GM12878 (cell line): ENCODE data around the gene FBXL17. TPM values are rescaled to one million over a fixed set of nuclear protein-coding genes. Genes with fewer than 3 reads are reported as not detected.

Source experiments
- ATAC-seq: fragments of 200-7000 bp; cut with Tn5 transposase; 3 replicates; pipeline ENCODE4 v1.9.1; 2020; ENCODE audit warnings: mild to moderate bottlenecking, moderate library complexity
- BruUV-seq: library from RNA; stranded (reverse); fragments of 400-500 nt; replicated peaks from 2 replicates; lab custom pipeline; 2021; lab: Mats Ljungman, UMichigan
- CTCF ChIA-PET: fragments of 300-600 bp; sonication (Branson Sonifier 250); formaldehyde crosslinking; extraction: SDS; loops from one replicate; lab custom pipeline; 2021; ENCODE audit warnings: inconsistent platforms; lab: Yijun Ruan, JAX
- POLR2A ChIA-PET: fragments of 350-600 bp; formaldehyde crosslinking; extraction: SDS; loops from one replicate; lab custom pipeline; 2021; ENCODE audit warnings: inconsistent platforms; lab: Charles Lee
- RAD21 ChIA-PET: fragments of 300-600 bp; sonication (Branson Sonifier 250); formaldehyde crosslinking; loops from one replicate; lab custom pipeline; 2023; ENCODE audit warnings: antibody characterized with exemption; ENCODE audit not compliant: unreplicated experiment; lab: Charles Lee
- SMC1A ChIA-PET: fragments of 300-600 bp; sonication (Branson Sonifier 250); formaldehyde crosslinking; loops from one replicate; lab custom pipeline; 2023; ENCODE audit not compliant: unreplicated experiment, uncharacterized antibody; lab: Charles Lee
- DNase-seq: peaks from one replicate; pipeline ENCODE4 v3.0.0-alpha.2; 2011; ENCODE audit warnings: low read depth, low spot score
- FAIRE-seq: peaks from 3 replicates; lab custom pipeline; 2011; peaks lifted over from hg19 to GRCh38; lab: Jason Lieb, UNC
- H2AFZ ChIP-seq: 2 replicates; pipeline ENCODE4 v1.6.0; 2011; ENCODE audit warnings: low read depth, low read length, control low read depth; ENCODE audit not compliant: control insufficient read depth
- H3K27ac ChIP-seq: 2 replicates; pipeline ENCODE4 v1.5.1; 2011; ENCODE audit warnings: control low read depth; ENCODE audit not compliant: control insufficient read depth, insufficient read depth
- H3K27me3 ChIP-seq, 2 experiments: replicated peaks in 1 of 2; 2 replicates each; pipeline versions ENCODE4 v1.6.0 to v1.6.1; 2011; ENCODE audit warnings: low read length in 1 of 2; ENCODE audit not compliant: control insufficient read depth in 2 of 2, insufficient read depth in 2 of 2
- H3K36me3 ChIP-seq, 2 experiments: 2 replicates each; pipeline ENCODE4 v1.5.1; 2011; ENCODE audit warnings: low read length in 1 of 2; ENCODE audit not compliant: control insufficient read depth in 2 of 2, insufficient read depth in 2 of 2
- H3K4me1 ChIP-seq: 2 replicates; pipeline ENCODE4 v1.6.1; 2011; ENCODE audit warnings: mild to moderate bottlenecking, low read length, moderate library complexity, mixed read lengths; ENCODE audit not compliant: control insufficient read depth, insufficient read depth
- H3K4me2 ChIP-seq: 2 replicates; pipeline ENCODE4 v1.6.0; 2011; ENCODE audit warnings: control low read depth; ENCODE audit not compliant: control insufficient read depth, insufficient read depth
- H3K4me3 ChIP-seq: fragments of 200-600 bp; sonication (generic); 2 replicates; pipeline ENCODE4 v1.5.1; 2016
- H3K79me2 ChIP-seq: 2 replicates; pipeline ENCODE4 v1.6.0; 2011; ENCODE audit warnings: low read length; ENCODE audit not compliant: control insufficient read depth, insufficient read depth
- H3K9ac ChIP-seq: 2 replicates; pipeline ENCODE4 v1.8.0; 2011; ENCODE audit warnings: low read length, control low read depth, mixed read lengths; ENCODE audit not compliant: control insufficient read depth, insufficient read depth
- H3K9me3 ChIP-seq: replicated peaks from 3 replicates; pipeline ENCODE4 v1.5.1; 2011; ENCODE audit warnings: mild to moderate bottlenecking, low read length; ENCODE audit not compliant: control insufficient read depth, insufficient read depth
- H4K20me1 ChIP-seq: 2 replicates; pipeline ENCODE4 v1.6.0; 2011; ENCODE audit not compliant: control insufficient read depth, insufficient read depth
- ASH2L ChIP-seq: fragments of 300-600, 200-600 bp; sonication (generic); IDR thresholded peaks from 2 replicates; pipeline ENCODE4 v1.6.1; 2017; ENCODE audit warnings: low read depth, mild to moderate bottlenecking, borderline replicate concordance
- ATF7 ChIP-seq: fragments of 450-650 bp; IDR thresholded peaks from 2 replicates; pipeline ENCODE4 v1.6.1; 2016; ENCODE audit warnings: low read depth, mild to moderate bottlenecking
- BCLAF1 ChIP-seq: fragments of 450-650 bp; IDR thresholded peaks from 2 replicates; pipeline ENCODE4 v1.6.1; 2017; ENCODE audit warnings: antibody characterized with exemption, mild to moderate bottlenecking, moderate library complexity
- CEBPZ ChIP-seq: fragments of 150-350 bp; IDR thresholded peaks from 2 replicates; pipeline ENCODE4 v1.6.1; 2016; ENCODE audit warnings: low read depth, low read length
- EED ChIP-seq: sonication (generic); IDR thresholded peaks from 2 replicates; pipeline ENCODE4 v1.6.1; 2016; ENCODE audit warnings: antibody characterized with exemption, low read depth
- ETV6 ChIP-seq, 2 experiments: fragments of 450-650 bp in 1 of 2; IDR thresholded peaks in 1 of 2; conservative IDR thresholded peaks in 1 of 2; 2 replicates each; pipeline ENCODE4 v1.6.1; 2014; ENCODE audit warnings: antibody characterized with exemption in 1 of 2, borderline replicate concordance in 1 of 2, low read depth in 1 of 2, mild to moderate bottlenecking in 1 of 2, moderate library complexity in 1 of 2
- EZH2 ChIP-seq: IDR thresholded peaks from 2 replicates; pipeline ENCODE4 v1.6.1; 2012; ENCODE audit warnings: low read depth, mild to moderate bottlenecking, control low read depth, inconsistent platforms, low read length, borderline replicate concordance; ENCODE audit not compliant: control insufficient read depth
- GABPA ChIP-seq: IDR thresholded peaks from 2 replicates; pipeline ENCODE4 v1.6.1; 2014; ENCODE audit warnings: antibody characterized with exemption, low read depth, mild to moderate bottlenecking, inconsistent platforms
- JUNB ChIP-seq: IDR thresholded peaks from 2 replicates; pipeline ENCODE4 v1.6.1; 2016; ENCODE audit warnings: antibody characterized with exemption, mild to moderate bottlenecking
- KAT2A ChIP-seq: conservative IDR thresholded peaks from 2 replicates; pipeline ENCODE4 v1.6.1; 2011; ENCODE audit warnings: low read depth, low read length; ENCODE audit not compliant: control insufficient read depth
- MTA2 ChIP-seq: fragments of 450-650 bp; IDR thresholded peaks from 2 replicates; pipeline ENCODE4 v1.6.1; 2016; ENCODE audit warnings: low read depth, mild to moderate bottlenecking, moderate library complexity
- NFYB ChIP-seq: IDR thresholded peaks from 2 replicates; pipeline ENCODE4 v1.6.1; 2011; ENCODE audit warnings: low read depth, mild to moderate bottlenecking, low read length, improper control_type of control experiment, moderate library complexity; ENCODE audit not compliant: insufficient read depth
- POLR2AphosphoS5 ChIP-seq: IDR thresholded peaks from 2 replicates; pipeline ENCODE4 v1.6.1; 2011; ENCODE audit warnings: mild to moderate bottlenecking, low read length, inconsistent platforms
- POU2F2 ChIP-seq: IDR thresholded peaks from 3 replicates; pipeline ENCODE4 v1.6.1; 2011; ENCODE audit warnings: low read depth, mild to moderate bottlenecking, low read length, borderline replicate concordance
- RB1 ChIP-seq: fragments of 450-650 bp; formaldehyde crosslinking; IDR thresholded peaks from 2 replicates; pipeline ENCODE4 v1.6.1; 2017; ENCODE audit warnings: mild to moderate bottlenecking, borderline replicate concordance
- TAF1 ChIP-seq: IDR thresholded peaks from 2 replicates; pipeline ENCODE4 v1.6.1; 2011; ENCODE audit warnings: mild to moderate bottlenecking, low read depth, low read length, borderline replicate concordance
- ZNF274 ChIP-seq: IDR thresholded peaks from one replicate; pipeline ENCODE4 v1.8.0; 2011; ENCODE audit not compliant: insufficient read length, insufficient read depth
- ZSCAN29 ChIP-seq: fragments of 450-650 bp; IDR thresholded peaks from 2 replicates; pipeline ENCODE4 v1.6.1; 2017; ENCODE audit warnings: mild to moderate bottlenecking, moderate library complexity
- ZZZ3 ChIP-seq: IDR thresholded peaks from 2 replicates; pipeline ENCODE4 v1.6.1; 2011; ENCODE audit warnings: low read depth; ENCODE audit not compliant: control insufficient read depth, insufficient read length
- WGBS: methylation state at CpG from one replicate; pipeline ENCODE4 v1.1.6; 2016; ENCODE audit warnings: low lambda C conversion rate; ENCODE audit not compliant: insufficient replicate concordance, insufficient coverage; ENCODE audit errors: missing lambda C conversion rate; 5-methylcytosine and 5-hydroxymethylcytosine counted together
- in situ Hi-C: fragments of 300-500 bp; cut with MboI; formaldehyde crosslinking; loops from 9 replicates; pipeline ENCODE4 v1.14.3; 2018; ENCODE audit warnings: mixed read lengths
- intact Hi-C: fragments of 100-400 bp; cut with micrococcal nuclease; formaldehyde crosslinking; loops from one replicate; pipeline ENCODE4 v1.14.2; 2022; ENCODE audit not compliant: unreplicated experiment
- polyA plus RNA-seq, 11 experiments: library from polyadenylated mRNA; depleted of rRNA in 4 of 11; unstranded in 6 of 11; stranded (reverse) in 5 of 11; fragments of >200 nt; fragmentation: Nextera tagmentation in 4 of 11; fragmentation: Illumina TruSeq in 1 of 11; extraction: Ambion mirVana in 4 of 11; extraction: Trizol in 1 of 11; gene quantifications; 1 replicate in 1 of 11; 2 replicates in 10 of 11; pipeline versions ENCODE4 v1.2.1 to v1.2.3, GENCODE V29; 2011 to 2016; ENCODE audit warnings: inconsistent platforms in 2 of 11, missing spikeins in 2 of 11, low read depth in 1 of 11
- total RNA-seq, 4 experiments: library from RNA; depleted of rRNA in 3 of 4; stranded (reverse); fragments of >200 nt in 3 of 4; fragmentation: Illumina TruSeq in 1 of 4; extraction: Trizol in 1 of 4; gene quantifications; 2 replicates each; pipeline versions ENCODE4 v1.2.1 to v1.2.3, GENCODE V29; 2013 to 2021

The FBXL17 gene
- total and polyA plus RNA-seq, 10 of the 15 experiments (the other 5 are each of a cell fraction or from before 2014, with no cell fraction given): 0.88 to 9.0 (median 4.4) TPM

GRCh38 chr5:107951309-107951708 lies 430.6 kb downstream of the FBXL17 start (continued):
- TF ChIP-seq NFYB: no peak

GRCh38 chr5:107950776-107951175 lies 431.1 kb downstream of the FBXL17 start:
- Histone ChIP-seq H3K4me3 (no peak overlapping the region), H4K20me1 (no peaks in the 10 kb centered on the region), H2AFZ (no peak overlapping the region), H3K36me3 (no peaks in the 10 kb centered on the region), H3K4me1 (no peaks in the 10 kb centered on the region), H3K9me3 (no peaks in the 10 kb centered on the region), H3K9ac (no peak overlapping the region), H3K4me2 (no peak overlapping the region), H3K79me2 (no peaks in the 10 kb centered on the region), H3K27ac (no peak overlapping the region), H3K27me3 (no peaks in the 10 kb centered on the region)
- DNase-seq (no peak), FAIRE-seq (no peak), ATAC-seq (no peak)
- BruUV-seq: no TSS peak
- POLR2A ChIA-PET: no interaction called here
- in situ Hi-C loops: no loop called here
- intact Hi-C loops: no loop called here
- WGBS: 63% methylated on average over 5 of the region's 5 CpGs
- RAD21 ChIA-PET: no interaction called here
- CTCF ChIA-PET: interaction anchor here (1.1 kb wide), 1 partner anchor 129 kb away, joined by 3 read pairs; no protein-coding TSS in a partner anchor
- SMC1A ChIA-PET: no interaction called here
- TF ChIP-seq BCLAF1: no peak
- no peak for TF ChIP-seq EZH2
- TF ChIP-seq ETV6 (conservative IDR thresholded peaks at IDR 0.05 in 1 of 2, IDR thresholded peaks at IDR 0.05 in 1 of 2; ENCODE audit: borderline replicate concordance in 1 of 2, low read depth in 1 of 2): no peak
- TF ChIP-seq RB1: no peak
- TF ChIP-seq EED: no peak
- TF ChIP-seq ASH2L: no peak
- TF ChIP-seq POU2F2: no peak
- TF ChIP-seq TAF1: no peak
- no peak for TF ChIP-seq CEBPZ
- TF ChIP-seq ZSCAN29: no peak
- TF ChIP-seq JUNB: no peak
- no peak for TF ChIP-seq ZNF274
- no peak for TF ChIP-seq MTA2
- no peak for TF ChIP-seq KAT2A
- TF ChIP-seq ATF7: no peak
- no peak for TF ChIP-seq GABPA
- TF ChIP-seq ZZZ3: no peak
- TF ChIP-seq POLR2AphosphoS5: no peak
